Measurements from ENCODE around the gene OR2T10.
"Not testable (repeated sequence)": the region's sequence is repeated elsewhere in the genome, so short reads cannot be mapped to it uniquely, and the experiment has no call there.

GRCh38 chr1:248642971-248643651, 45.6 kb upstream of the OR2T10 start:
- not testable (repeated sequence) for TF ChIP-seq POLR2A (IDR thresholded peaks at IDR 0.05; ENCODE audit: low read depth, low read length); POLR2AphosphoS5 (IDR thresholded peaks at IDR 0.05; ENCODE audit: low read depth, low read length); TAF1 (IDR thresholded peaks at IDR 0.05; ENCODE audit: borderline replicate concordance, low read depth, low read length)
